Type B pancreatic cell (in vitro differentiated cells): ENCODE results near the gene RFX3. TPM values are rescaled to one million over a fixed set of nuclear protein-coding genes. Genes with fewer than 3 reads are reported as not detected.

Experiments used
- DNase-seq: peaks from one replicate; pipeline ENCODE4 v3.0.0; 2021; ENCODE audit warnings: mixed read lengths; ENCODE audit not compliant: unreplicated experiment; ENCODE audit errors: extremely low spot score
- H3K27ac Mint-ChIP-seq: 2 replicates; pipeline ENCODE4 v1.8.0; 2021; ENCODE audit warnings: mild to moderate bottlenecking, mixed read lengths
- H3K27me3 Mint-ChIP-seq: 2 replicates; pipeline ENCODE4 v1.8.0; 2021; ENCODE audit warnings: mixed read lengths
- H3K36me3 Mint-ChIP-seq: 2 replicates; pipeline ENCODE4 v1.8.0; 2021; ENCODE audit warnings: mixed read lengths
- H3K4me1 Mint-ChIP-seq: one replicate; pipeline ENCODE4 v1.8.0; 2021; ENCODE audit warnings: mixed read lengths; ENCODE audit not compliant: unreplicated experiment
- H3K4me3 Mint-ChIP-seq: 2 replicates; pipeline ENCODE4 v1.8.0; 2021; ENCODE audit warnings: mild to moderate bottlenecking, mixed read lengths
- H3K9me3 Mint-ChIP-seq: 2 replicates; pipeline ENCODE4 v1.8.0; 2021; ENCODE audit warnings: mixed read lengths
- CTCF ChIP-seq: fragments of 200-600 bp; sonication (generic); conservative IDR thresholded peaks from 2 replicates; pipeline ENCODE4 v1.5.0; 2021; ENCODE audit warnings: antibody characterized with exemption, mild to moderate bottlenecking
- total RNA-seq: library from RNA; stranded (reverse); gene quantifications from 2 replicates; pipeline ENCODE4 v1.2.1, GENCODE V29; 2021; ENCODE audit warnings: low replicate concordance

Gene RFX3
- total RNA-seq, 1 donor from 2014 or later, result 42.5 TPM

- Mint-ChIP-seq H3K36me3 (peaks cover 19% of the 10 kb centered on the region), H3K9me3 (no peaks in the 10 kb centered on the region), H3K27me3 (no peaks in the 10 kb centered on the region), H3K27ac (no peak overlapping the region), H3K4me3 (no peak overlapping the region), H3K4me1 (no peaks in the 10 kb centered on the region)
- no peak for DNase-seq
- TF ChIP-seq CTCF, result no peak
Measured at GRCh38 chr9:3282365-3282764, 243.4 kb downstream of the RFX3 start.

GRCh38 chr9:3281399-3281798 is 244.4 kb downstream of the RFX3 start:
- DNase-seq, result no peak
- H3K9me3 Mint-ChIP-seq, result no peaks in the 10 kb centered on the region
- H3K4me3 Mint-ChIP-seq, result no peak overlapping the region
- no peaks in the 10 kb centered on the region for H3K4me1 Mint-ChIP-seq
- H3K27me3 Mint-ChIP-seq, result no peaks in the 10 kb centered on the region
- TF ChIP-seq CTCF, result no peak
- H3K27ac Mint-ChIP-seq, result no peak overlapping the region
- peaks cover 13% of the 10 kb centered on the region for H3K36me3 Mint-ChIP-seq

GRCh38 chr9:3277200-3277599 is 248.6 kb downstream of the RFX3 start:
- TF ChIP-seq CTCF, result no peak
- no peaks in the 10 kb centered on the region for H3K4me1 Mint-ChIP-seq
- DNase-seq, result no peak
- no peak overlapping the region for H3K4me3 Mint-ChIP-seq
- H3K27ac Mint-ChIP-seq, result no peak overlapping the region
- H3K27me3 Mint-ChIP-seq, result no peaks in the 10 kb centered on the region
- H3K9me3 Mint-ChIP-seq, result no peaks in the 10 kb centered on the region
- H3K36me3 Mint-ChIP-seq, result peaks cover 15% of the 10 kb centered on the region

GRCh38 chr9:3271581-3271980 is 254.2 kb downstream of the RFX3 start:
- no peaks in the 10 kb centered on the region for H3K4me1 Mint-ChIP-seq
- no peak overlapping the region for H3K27ac Mint-ChIP-seq
- no peak overlapping the region for H3K4me3 Mint-ChIP-seq
- H3K36me3 Mint-ChIP-seq, result peaks cover 21% of the 10 kb centered on the region
- H3K9me3 Mint-ChIP-seq, result no peaks in the 10 kb centered on the region
- H3K27me3 Mint-ChIP-seq, result no peaks in the 10 kb centered on the region
- no peak for DNase-seq
- no peak for TF ChIP-seq CTCF

GRCh38 chr9:3271157-3271556 is 254.6 kb downstream of the RFX3 start:
- no peaks in the 10 kb centered on the region for H3K9me3 Mint-ChIP-seq
- no peak for TF ChIP-seq CTCF
- no peaks in the 10 kb centered on the region for H3K27me3 Mint-ChIP-seq
- no peak overlapping the region for H3K27ac Mint-ChIP-seq
- H3K36me3 Mint-ChIP-seq, result peaks cover 21% of the 10 kb centered on the region
- DNase-seq, result no peak
- H3K4me1 Mint-ChIP-seq, result no peaks in the 10 kb centered on the region
- H3K4me3 Mint-ChIP-seq, result no peak overlapping the region

- Mint-ChIP-seq H3K9me3 (no peaks in the 10 kb centered on the region), H3K4me3 (no peak overlapping the region), H3K27ac (no peak overlapping the region), H3K27me3 (no peaks in the 10 kb centered on the region), H3K36me3 (peaks cover 28% of the 10 kb centered on the region), H3K4me1 (no peaks in the 10 kb centered on the region)
- TF ChIP-seq CTCF, result no peak
- no peak for DNase-seq
Measured at GRCh38 chr9:3268223-3268622, 257.6 kb downstream of the RFX3 start.
